Natural killer cell (primary cell): Measurements from ENCODE around the gene AHRR. TPM values are rescaled to one million over a fixed set of nuclear protein-coding genes. Genes with fewer than 3 reads are reported as not detected.

ENCODE experiments used
- ATAC-seq, 3 donors: fragments of 150-1000 bp in 2 of 3; fragments of 200-7000 bp in 1 of 3; cut with Tn5 transposase; 1 replicate in 1 of 3; 2 replicates in 2 of 3; pipeline ENCODE4 v1.10.0; 2021; ENCODE audit warnings: mild to moderate bottlenecking in 2 of 3, moderate library complexity in 2 of 3
- DNase-seq, 2 donors: peaks; one replicate each; pipeline versions ENCODE4 v3.0.0 to v3.0.0-alpha.2; 2013 to 2021; ENCODE audit warnings: mixed read lengths in 1 of 2
- H3K27ac ChIP-seq: one replicate; pipeline ENCODE4 v1.5.1; 2013; ENCODE audit warnings: mild to moderate bottlenecking, low read length
- H3K27me3 ChIP-seq: one replicate; pipeline ENCODE4 v1.6.1; 2013; ENCODE audit warnings: low read length; ENCODE audit not compliant: control insufficient read depth, insufficient read depth
- H3K36me3 ChIP-seq: one replicate; pipeline ENCODE4 v1.6.1; 2013; ENCODE audit warnings: low read length; ENCODE audit not compliant: control insufficient read depth, insufficient read depth
- H3K4me1 ChIP-seq: one replicate; pipeline ENCODE4 v1.6.1; 2013; ENCODE audit warnings: low read length; ENCODE audit not compliant: control insufficient read depth, insufficient read depth
- H3K4me3 ChIP-seq: one replicate; pipeline ENCODE4 v1.5.1; 2013; ENCODE audit warnings: low read length
- H3K9me3 ChIP-seq: one replicate; pipeline ENCODE4 v1.6.1; 2013; ENCODE audit warnings: low read length; ENCODE audit not compliant: control insufficient read depth, insufficient read depth
- H3K27ac Mint-ChIP-seq, 2 donors: one replicate each; pipeline ENCODE4 v1.8.0; 2022; ENCODE audit warnings: mild to moderate bottlenecking in 2 of 2, mixed read lengths in 2 of 2, moderate library complexity in 1 of 2
- H3K27me3 Mint-ChIP-seq, 2 donors: one replicate each; pipeline ENCODE4 v1.8.0; 2022; ENCODE audit warnings: low read depth in 2 of 2, mixed read lengths in 2 of 2
- H3K36me3 Mint-ChIP-seq: one replicate; pipeline ENCODE4 v1.8.0; 2022; ENCODE audit warnings: mixed read lengths
- H3K4me1 Mint-ChIP-seq, 2 donors: one replicate each; pipeline ENCODE4 v1.8.0; 2022; ENCODE audit warnings: mixed read lengths in 2 of 2
- H3K4me3 Mint-ChIP-seq: one replicate; pipeline ENCODE4 v1.8.0; 2022; ENCODE audit warnings: mild to moderate bottlenecking, moderate library complexity, mixed read lengths
- H3K9me3 Mint-ChIP-seq, 2 donors: one replicate each; pipeline ENCODE4 v1.8.0; 2022; ENCODE audit warnings: mixed read lengths in 2 of 2
- WGBS: methylation state at CpG from one replicate; pipeline ENCODE4 v1.1.7; 2013; ENCODE audit warnings: missing lambda C conversion rate; ENCODE audit not compliant: insufficient coverage; 5-methylcytosine and 5-hydroxymethylcytosine counted together
- intact Hi-C: fragments of 100-400 bp; cut with micrococcal nuclease; formaldehyde crosslinking; loops from one replicate; pipeline ENCODE4 v1.14.2; 2022
- total RNA-seq, 4 donors: library from RNA; stranded (reverse); fragments of 120-200 nt in 1 of 4; gene quantifications; one replicate each; pipeline versions ENCODE4 v1.2.3 to v1.2.4, GENCODE V29; 2013 to 2022
- TF ChIP-seq, protein P1 (sequence below): fragments of 200-600 bp; IDR thresholded peaks from one replicate; pipeline ENCODE4 v1.8.0; 2022; ENCODE audit warnings: antibody characterized with exemption

AHRR gene
- total RNA-seq, 3 donors from 2014 or later (not counting 1 experiment from before 2014, with no cell fraction given): 0.88 to 1.4 (median 1.2) TPM

DNA sequence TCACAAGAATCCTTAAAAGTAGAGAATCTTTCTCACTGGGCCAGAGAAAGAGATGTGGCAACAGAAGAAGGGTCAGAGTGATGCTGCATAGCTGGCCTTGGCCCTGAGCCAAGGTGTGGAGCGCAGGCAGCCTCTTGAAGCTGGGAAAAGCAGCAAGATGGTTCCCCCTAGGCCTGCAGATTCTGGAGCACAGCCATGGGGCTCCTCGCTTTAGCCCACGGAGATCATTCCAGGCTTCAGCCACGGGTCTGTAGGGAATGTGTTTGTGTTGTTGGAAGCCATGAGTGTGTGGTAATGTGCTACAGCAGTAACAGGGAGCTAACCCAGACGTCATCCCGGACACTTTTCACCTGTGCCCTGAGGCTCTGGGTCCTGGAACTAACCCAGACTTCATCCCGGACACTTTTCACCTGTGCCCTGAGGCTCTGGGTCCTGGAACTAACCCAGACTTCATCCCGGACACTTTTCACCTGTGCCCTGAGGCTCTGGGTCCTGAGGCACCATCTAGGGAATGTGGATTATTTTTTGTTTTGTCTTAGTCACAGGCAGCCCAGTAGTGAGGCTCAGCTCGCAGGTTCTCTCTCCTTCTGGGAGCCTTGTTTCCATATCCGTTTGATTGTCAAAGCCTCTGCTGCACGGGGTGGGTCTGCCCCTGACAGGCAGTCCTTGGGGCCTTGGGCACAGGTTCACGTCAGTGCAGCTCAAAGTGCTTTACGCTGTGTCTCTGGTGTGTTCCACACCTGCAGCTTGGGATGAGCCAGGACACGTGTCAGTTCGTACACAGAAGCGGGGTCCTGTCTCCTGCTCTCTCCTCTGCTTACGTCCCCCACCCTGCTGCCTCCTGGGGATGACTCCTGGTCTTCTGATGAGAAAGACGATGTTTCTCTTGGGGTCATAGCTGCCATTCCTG lies 65.2 kb downstream of the AHRR start:
- intact Hi-C loops: no loop called here
- WGBS: 94% methylated on average over 18 of the region's 18 CpGs
- no peak for ATAC-seq
- H3K9me3 Mint-ChIP-seq: peaks cover 0 to 4% of the 10 kb centered on the region in 2 donors
- H3K4me1 Mint-ChIP-seq: peaks cover 0 to 5% of the 10 kb centered on the region in 2 donors
- H3K27ac Mint-ChIP-seq: no peak overlapping the region
- Histone ChIP-seq H3K4me1 (no peaks in the 10 kb centered on the region), H3K27me3 (no peaks in the 10 kb centered on the region), H3K9me3 (no peaks in the 10 kb centered on the region), H3K36me3 (no peaks in the 10 kb centered on the region), H3K27ac (no peak overlapping the region), H3K4me3 (no peak overlapping the region)
- TF ChIP-seq, protein P1, sequence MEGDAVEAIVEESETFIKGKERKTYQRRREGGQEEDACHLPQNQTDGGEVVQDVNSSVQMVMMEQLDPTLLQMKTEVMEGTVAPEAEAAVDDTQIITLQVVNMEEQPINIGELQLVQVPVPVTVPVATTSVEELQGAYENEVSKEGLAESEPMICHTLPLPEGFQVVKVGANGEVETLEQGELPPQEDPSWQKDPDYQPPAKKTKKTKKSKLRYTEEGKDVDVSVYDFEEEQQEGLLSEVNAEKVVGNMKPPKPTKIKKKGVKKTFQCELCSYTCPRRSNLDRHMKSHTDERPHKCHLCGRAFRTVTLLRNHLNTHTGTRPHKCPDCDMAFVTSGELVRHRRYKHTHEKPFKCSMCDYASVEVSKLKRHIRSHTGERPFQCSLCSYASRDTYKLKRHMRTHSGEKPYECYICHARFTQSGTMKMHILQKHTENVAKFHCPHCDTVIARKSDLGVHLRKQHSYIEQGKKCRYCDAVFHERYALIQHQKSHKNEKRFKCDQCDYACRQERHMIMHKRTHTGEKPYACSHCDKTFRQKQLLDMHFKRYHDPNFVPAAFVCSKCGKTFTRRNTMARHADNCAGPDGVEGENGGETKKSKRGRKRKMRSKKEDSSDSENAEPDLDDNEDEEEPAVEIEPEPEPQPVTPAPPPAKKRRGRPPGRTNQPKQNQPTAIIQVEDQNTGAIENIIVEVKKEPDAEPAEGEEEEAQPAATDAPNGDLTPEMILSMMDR: no peak
- no peak overlapping the region for H3K4me3 Mint-ChIP-seq
- peaks cover 9% of the 10 kb centered on the region for H3K36me3 Mint-ChIP-seq
- peaks cover 6 to 21% of the 10 kb centered on the region in 2 donors for H3K27me3 Mint-ChIP-seq
- DNase-seq: no peak

DNA sequence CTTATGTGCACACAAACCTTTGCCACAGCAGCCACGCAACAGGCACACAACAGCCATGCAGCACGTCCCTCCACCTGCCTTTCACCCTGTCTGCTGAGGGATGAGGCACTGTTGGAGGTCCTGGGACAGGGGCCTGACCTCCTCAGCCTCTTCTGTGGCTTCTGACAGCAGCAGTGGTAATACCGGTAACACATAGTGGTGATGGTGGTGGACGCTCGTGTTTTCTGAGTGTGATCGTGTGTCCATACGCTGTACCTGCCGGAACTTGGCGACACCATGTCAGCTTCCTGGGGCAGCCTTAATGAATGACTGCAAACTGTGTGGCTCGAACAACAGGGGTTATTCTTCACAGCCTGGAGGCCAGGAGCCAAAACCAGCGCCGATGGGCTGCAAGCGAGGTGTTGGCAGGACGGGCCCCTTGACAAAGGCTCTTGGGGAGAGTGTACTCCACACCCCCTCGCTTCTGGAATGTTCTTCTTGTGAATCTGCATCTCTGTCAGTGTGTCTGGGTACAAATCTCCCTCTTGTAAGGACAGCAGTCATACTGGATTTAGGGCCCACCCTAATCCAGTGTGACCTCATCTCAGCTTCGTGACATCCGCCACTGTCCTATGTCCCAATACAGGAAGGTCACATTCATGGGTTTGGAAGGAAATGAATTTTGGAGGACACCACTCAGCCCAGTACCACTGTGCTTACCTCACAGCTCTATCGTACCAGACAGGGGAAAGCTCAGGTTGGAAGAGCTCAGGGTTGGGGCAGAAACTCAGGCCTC lies 66.2 kb downstream of the AHRR start:
- Histone ChIP-seq H3K4me3 (no peak overlapping the region), H3K9me3 (no peaks in the 10 kb centered on the region), H3K27me3 (no peaks in the 10 kb centered on the region), H3K36me3 (no peaks in the 10 kb centered on the region), H3K27ac (no peak overlapping the region), H3K4me1 (peaks cover 4% of the 10 kb centered on the region)
- no peak for DNase-seq
- Mint-ChIP-seq H3K4me1 (peaks cover 0 to 6% of the 10 kb centered on the region in 2 donors), H3K27ac (no peak overlapping the region), H3K4me3 (no peak overlapping the region), H3K36me3 (peaks cover 9% of the 10 kb centered on the region), H3K9me3 (peaks cover 0 to 4% of the 10 kb centered on the region in 2 donors), H3K27me3 (peaks cover 3 to 11% of the 10 kb centered on the region in 2 donors)
- ATAC-seq: no peak
- intact Hi-C loops: no loop called here
- WGBS: 92% methylated on average over 18 of the region's 18 CpGs
- TF ChIP-seq, protein P1: no peak

DNA sequence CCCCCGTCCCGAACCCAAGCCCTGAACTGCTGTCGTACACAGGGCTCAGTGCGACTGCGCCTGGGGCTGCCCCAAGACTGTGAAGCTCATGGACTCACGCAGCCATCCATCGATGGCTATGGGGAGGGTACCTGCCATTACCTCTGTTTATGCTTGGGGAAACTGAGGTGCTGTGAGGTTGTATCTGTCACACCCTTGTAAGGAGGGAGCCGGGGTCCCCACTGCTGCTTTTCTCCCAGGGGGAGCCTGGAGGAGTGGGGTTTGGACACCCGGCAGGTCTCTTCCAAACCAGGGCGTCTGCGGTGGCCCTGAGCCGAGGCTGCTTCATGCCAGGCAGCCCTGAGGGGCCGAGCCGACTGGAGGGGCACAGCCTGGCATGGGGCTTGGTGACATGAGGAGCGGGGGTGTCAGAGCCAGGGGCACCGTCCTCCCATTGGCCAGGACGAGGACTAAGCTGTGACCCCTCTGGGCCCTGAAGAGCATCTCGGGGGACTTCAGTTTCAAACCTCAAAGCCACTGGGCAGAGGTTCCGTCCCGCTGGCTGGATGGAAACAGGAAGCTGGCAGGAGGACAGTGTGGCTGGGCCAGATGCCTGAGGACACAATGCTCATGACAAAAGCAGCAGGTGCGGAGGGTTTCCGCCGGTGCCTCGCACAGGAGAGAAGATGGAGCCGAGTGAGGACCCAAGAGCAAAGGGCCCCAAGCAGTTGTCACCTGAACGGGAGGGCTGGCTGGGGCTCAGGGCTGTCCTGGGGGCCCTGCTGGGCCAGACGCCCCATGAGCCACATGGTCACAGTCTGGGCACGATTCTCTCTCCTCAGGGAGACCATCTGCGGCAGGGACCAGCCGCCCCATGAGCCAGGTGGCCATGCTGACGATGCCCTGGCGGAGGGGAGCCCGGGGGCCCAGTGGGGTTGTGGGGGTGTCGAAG lies 67.0 kb downstream of the AHRR start:
- intact Hi-C loops: no loop called here
- H3K27ac Mint-ChIP-seq: no peak overlapping the region
- H3K36me3 ChIP-seq: no peaks in the 10 kb centered on the region
- H3K36me3 Mint-ChIP-seq: peaks cover 9% of the 10 kb centered on the region
- H3K4me1 ChIP-seq: peaks cover 6% of the 10 kb centered on the region
- no peak overlapping the region for H3K4me3 Mint-ChIP-seq
- no peak for ATAC-seq
- H3K27me3 ChIP-seq: no peaks in the 10 kb centered on the region
- H3K4me1 Mint-ChIP-seq: peaks cover 0 to 13% of the 10 kb centered on the region in 2 donors
- peaks cover 0 to 4% of the 10 kb centered on the region in 2 donors for H3K9me3 Mint-ChIP-seq
- H3K9me3 ChIP-seq: no peaks in the 10 kb centered on the region
- TF ChIP-seq, protein P1: no peak
- no peak overlapping the region for H3K4me3 ChIP-seq
- no peak overlapping the region for H3K27ac ChIP-seq
- WGBS: 82% methylated on average over 34 of the region's 34 CpGs
- no peak for DNase-seq
- peaks cover 3 to 9% of the 10 kb centered on the region in 2 donors for H3K27me3 Mint-ChIP-seq
